Body of pancreas (tissue), 4 donors: ENCODE results near the gene BCKDHB.

ENCODE experiments used
- POLR2A ChIP-seq, 3 donors: fragments of 450-650 bp; IDR thresholded peaks; one replicate each; pipeline ENCODE4 v1.6.1; 2016; ENCODE audit warnings: antibody characterized with exemption in 3 of 3, mild to moderate bottlenecking in 2 of 3
- TF ChIP-seq, protein P1 (sequence below), 7 experiments: fragments of 450-650 bp in 4 of 7; fragments of 200-600 bp in 3 of 7; sonication (generic) in 3 of 7; IDR thresholded peaks; one replicate each; pipeline ENCODE4 v1.5.1; 2016 to 2019; ENCODE audit warnings: antibody characterized with exemption in 7 of 7

DNA sequence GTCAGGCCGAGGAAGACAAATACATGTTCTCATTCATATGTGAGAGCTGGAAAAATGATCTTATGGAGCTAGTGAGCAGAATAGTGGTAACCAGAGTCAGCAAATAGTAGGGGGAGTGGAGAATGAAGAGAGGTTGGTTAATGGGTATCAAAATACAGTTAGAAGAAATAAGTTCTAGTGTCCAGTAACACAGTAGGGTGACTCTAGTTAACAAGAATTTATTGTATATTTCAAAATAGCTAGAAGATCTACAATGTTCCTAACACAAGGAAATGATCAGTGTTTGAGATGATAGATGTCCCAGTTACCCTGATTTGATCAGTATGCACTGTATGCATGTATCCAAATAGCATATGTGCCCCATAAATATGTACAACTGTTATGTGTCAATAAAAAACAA is 128.4 kb downstream of the BCKDHB start:
- TF ChIP-seq, protein P1, sequence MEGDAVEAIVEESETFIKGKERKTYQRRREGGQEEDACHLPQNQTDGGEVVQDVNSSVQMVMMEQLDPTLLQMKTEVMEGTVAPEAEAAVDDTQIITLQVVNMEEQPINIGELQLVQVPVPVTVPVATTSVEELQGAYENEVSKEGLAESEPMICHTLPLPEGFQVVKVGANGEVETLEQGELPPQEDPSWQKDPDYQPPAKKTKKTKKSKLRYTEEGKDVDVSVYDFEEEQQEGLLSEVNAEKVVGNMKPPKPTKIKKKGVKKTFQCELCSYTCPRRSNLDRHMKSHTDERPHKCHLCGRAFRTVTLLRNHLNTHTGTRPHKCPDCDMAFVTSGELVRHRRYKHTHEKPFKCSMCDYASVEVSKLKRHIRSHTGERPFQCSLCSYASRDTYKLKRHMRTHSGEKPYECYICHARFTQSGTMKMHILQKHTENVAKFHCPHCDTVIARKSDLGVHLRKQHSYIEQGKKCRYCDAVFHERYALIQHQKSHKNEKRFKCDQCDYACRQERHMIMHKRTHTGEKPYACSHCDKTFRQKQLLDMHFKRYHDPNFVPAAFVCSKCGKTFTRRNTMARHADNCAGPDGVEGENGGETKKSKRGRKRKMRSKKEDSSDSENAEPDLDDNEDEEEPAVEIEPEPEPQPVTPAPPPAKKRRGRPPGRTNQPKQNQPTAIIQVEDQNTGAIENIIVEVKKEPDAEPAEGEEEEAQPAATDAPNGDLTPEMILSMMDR (IDR thresholded peaks at IDR 0.05): no peak
- TF ChIP-seq POLR2A (IDR thresholded peaks at IDR 0.05): no peak
